COR-L47 (cell line): ENCODE measurements around the gene ZNF10.

ENCODE experiments used
- DNase-seq: peaks from one replicate; lab custom pipeline; 2025; lab: John Stamatoyannopoulos, UW

ZNF10 gene

DNA sequence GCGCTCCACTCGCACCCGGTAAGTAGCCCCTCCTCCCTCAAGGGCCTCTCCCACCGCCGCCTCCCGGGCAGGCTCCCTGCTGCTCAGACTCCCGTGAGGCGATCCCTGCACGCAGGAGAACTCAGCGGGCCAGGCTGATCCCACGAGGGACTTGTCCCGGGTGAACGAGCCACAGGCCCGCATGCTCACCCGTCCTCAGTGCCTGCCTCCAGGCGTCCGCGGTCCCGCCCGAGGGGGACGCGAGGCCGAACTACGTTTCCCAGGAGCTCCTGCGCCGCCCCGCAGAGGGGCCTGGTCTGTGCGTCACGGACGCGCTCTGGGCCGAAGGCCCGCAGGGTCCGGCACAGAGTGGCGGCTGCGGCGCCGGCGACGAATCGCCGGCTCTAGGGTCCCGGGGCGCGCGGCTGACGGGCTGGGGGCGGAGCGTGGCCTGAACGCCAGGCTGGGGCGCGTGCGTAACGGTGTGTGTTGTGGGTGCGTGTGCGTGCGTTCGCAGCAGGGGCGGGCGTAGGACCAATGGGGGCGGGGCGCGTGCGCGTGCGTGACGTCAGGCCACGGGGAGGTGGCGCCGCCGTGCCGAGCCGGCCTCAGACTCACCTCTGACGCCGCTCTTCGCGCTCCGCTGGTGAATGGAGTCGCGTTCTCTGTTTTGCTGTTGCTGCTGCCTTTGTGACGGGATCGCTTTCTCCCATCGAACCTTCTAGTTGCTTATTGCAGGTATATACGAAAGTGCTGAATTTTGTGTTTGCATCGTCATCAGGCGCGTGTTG is at the start of gene ZNF10, which contains the start of gene ZNF891:
Gene ZNF10, plus strand, starts transcription at position 590 of the 770 bp plus-strand sequence. CDS start 13,866 bp downstream, outside the sequence.
Gene ZNF891, minus strand, starts transcription at position 237 of the 770 bp plus-strand sequence. CDS start 8,356 bp downstream, outside the sequence.
- DNase-seq = peak; percentile 94

GRCh38 chr12:133081159-133081780 is 49.2 kb upstream of the ZNF10 start:
- no peak for DNase-seq

GRCh38 chr12:133083345-133083744 is 47.1 kb upstream of the ZNF10 start:
- no peak for DNase-seq

- DNase-seq = no peak
These were observed 24.8 kb upstream of the ZNF10 start for GRCh38 chr12:133105620-133106019.

DNA sequence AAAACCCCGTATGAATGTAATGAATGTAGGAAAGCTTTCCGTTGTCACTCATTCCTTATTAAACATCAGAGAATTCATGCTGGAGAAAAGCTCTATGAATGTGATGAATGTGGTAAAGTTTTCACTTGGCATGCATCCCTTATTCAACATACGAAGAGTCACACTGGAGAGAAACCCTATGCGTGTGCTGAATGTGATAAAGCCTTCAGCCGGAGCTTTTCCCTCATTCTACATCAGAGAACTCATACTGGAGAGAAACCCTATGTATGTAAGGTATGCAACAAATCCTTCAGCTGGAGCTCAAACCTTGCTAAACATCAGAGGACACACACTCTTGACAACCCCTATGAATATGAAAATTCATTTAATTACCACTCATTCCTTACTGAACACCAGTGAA is 24.2 kb upstream of the ZNF10 start:
- DNase-seq = no peak

- no peak for DNase-seq
These were observed 23.3 kb upstream of the ZNF10 start for GRCh38 chr12:133107121-133107520.

DNA sequence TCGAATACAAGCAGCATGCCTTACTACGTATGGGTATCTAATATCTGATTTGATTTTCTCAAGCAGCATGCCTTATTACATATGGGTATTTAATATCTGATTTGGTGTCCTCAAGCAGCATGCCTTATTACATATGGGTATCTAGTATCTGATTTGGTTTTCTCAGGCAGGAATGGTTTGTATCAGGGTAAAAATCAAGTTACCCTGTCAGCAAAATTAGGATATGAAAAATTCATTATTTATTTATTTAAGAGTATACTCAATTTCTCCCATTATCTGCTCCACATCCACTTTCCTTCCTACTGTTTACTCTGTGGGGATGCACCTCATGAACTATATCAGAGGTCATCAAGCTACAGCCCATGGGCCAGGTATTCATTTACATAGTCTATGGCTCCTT is 22.3 kb upstream of the ZNF10 start:
- DNase-seq = no peak

DNA sequence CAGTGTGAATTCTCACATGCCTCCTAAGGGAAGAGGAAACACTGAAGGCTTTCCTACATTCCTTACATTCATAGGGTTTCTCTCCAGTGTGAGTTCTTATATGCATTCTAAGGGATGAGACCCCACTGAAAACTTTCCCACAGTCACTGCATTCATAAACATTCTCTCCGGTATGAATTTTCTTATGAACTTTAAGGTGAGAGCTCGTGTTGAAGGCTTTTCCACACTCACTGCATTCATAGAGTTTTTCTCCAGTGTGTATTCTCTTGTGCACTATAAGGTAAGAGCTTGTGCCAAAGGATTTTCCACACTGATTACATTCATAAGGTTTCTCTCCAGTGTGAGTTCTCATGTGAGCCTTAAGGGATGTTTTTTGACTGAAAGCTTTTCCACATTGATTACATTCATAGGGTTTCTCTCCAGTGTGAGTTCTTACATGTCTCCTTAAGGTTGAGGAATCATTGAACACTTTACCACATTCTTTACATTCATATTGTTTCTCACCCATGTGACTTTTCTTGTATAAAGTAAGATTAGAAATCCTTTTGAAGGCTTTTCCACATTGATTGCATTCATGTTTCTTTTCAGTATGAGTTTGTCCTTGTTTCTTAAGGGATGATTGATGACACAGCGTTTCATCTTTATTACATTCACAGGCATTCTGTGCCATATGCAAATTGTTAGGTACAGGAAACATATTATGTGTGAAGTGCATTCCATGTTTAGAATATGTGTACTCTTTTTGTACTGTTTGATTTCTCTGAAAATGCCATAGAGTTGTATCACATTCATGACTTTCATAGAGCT is 9.8 kb upstream of the ZNF10 start:
- DNase-seq = no peak

DNA sequence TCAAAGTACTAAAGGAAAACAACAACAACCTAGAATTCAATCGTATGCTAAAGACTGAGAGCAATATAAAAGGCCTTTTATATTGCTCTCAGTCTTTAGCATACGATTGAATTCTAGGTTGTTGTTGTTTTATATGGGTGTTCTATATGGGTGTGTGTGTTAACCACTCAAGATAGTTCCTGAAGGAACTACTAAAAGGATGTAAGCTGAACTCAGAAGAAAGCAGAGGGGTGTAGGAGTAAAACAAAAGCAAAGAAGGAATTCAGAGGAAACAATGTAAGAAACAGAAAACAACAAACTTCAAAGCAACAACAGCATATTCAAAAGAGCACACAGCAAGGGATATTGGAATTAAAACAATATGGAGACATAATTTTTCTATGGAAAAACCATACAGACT is 5.8 kb upstream of the ZNF10 start:
- no peak for DNase-seq

DNA sequence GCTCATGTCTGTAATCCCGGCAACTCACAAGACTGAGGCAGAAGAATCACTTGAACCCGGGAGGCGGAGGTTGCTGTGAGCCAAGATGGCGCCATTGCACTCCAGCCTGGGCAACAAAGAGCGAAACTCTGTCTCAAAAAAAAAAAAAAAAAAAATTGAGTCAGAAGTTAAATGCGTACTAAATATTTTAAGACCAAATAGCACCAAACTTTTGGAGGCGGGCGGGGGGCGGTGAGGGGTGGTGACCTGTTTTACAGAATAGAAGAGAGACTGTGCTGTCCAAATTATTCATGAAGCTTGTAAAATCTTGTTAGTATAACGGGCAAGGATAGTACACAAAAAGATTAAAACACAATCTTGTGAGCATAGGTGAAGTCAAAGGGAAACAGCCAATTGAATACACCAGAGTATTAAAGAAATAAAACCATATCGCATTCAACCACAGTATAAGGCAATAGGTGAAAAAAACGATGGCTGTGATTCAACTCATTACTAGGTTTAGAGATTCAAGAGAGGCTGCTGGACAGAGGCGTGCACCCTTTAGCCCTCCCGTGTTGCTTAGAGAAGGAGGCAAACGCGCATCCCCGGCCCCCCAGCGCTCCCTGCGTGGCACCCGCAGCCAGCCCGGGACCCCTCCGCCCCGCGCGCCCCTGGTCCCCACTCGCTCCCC is 924 bp upstream of the ZNF10 start:
- DNase-seq = no peak

DNA sequence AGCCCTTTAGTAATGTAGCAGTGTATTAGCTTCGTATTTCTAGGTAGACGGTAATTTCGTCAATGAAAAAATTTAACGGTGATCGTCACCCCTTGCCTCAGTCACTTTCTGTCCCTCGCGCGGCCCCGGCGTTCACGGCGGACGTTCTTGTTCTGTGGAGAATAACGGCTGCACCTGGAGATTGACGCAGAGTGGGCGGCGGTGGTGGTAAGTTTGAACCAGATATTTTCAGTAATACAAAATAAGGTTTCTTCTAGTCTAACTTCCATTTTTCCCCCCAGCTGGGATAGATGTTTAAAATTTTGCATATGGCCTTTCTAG is 341 bp downstream of the ZNF10 start:
- peak; percentile 41 for DNase-seq

- DNase-seq = no peak
These were observed 5.3 kb downstream of the ZNF10 start for GRCh38 chr12:133135747-133136146.

- no peak for DNase-seq
These were observed 15.6 kb downstream of the ZNF10 start for GRCh38 chr12:133145981-133146380.

DNA sequence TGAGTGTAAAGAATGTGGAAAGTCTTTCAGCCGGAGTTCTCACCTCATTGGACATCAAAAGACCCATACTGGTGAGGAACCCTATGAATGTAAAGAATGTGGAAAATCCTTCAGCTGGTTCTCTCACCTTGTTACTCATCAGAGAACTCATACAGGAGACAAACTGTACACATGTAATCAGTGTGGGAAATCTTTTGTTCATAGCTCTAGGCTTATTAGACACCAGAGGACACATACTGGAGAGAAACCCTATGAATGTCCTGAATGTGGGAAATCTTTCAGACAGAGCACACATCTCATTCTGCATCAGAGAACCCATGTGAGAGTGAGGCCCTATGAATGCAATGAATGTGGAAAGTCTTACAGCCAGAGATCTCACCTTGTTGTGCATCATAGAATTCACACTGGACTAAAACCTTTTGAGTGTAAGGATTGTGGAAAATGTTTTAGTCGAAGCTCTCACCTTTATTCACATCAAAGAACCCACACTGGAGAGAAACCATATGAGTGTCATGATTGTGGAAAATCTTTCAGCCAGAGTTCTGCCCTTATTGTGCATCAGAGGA is 25.8 kb downstream of the ZNF10 start:
- no peak for DNase-seq

DNA sequence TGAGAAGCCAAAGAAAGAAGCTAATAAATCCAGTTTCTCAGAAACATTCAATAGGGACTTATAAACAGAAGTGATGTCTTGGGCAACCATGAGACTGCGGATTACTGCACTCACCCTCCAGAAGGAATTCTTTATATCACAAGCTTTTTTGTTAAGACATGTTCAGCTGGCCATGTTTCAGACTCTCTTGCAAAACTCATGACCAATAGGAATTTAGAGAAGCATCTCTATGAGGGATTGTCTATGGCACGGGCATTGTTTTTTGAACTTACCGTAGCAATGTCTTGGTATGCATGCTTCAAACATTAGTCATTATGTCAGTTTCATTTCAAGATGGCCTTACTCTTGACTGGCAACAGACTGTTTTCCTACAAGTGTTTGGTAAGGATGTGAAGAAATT is 35.3 kb downstream of the ZNF10 start:
- DNase-seq = no peak

- no peak for DNase-seq
These were observed 42.1 kb downstream of the ZNF10 start for GRCh38 chr12:133172491-133172890.

DNA sequence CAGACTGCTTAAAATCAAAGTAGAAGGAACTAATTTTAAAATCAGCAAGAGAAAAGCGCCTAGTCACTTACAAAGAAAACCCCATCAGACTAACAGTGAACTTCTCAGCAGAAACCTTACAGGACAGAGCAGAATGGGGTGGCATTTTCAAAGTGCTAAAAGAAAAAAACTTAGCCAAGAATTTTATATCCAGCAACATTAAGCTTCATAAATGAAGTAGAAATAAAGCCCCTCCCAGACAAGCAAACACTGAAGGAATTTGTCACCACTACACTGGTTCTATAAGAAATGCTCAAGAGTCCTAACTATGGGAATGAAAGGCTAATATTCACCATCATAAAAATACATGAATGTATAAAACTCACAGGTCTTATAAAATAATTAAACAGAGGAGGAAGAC is 44.5 kb downstream of the ZNF10 start:
- no peak for DNase-seq

DNA sequence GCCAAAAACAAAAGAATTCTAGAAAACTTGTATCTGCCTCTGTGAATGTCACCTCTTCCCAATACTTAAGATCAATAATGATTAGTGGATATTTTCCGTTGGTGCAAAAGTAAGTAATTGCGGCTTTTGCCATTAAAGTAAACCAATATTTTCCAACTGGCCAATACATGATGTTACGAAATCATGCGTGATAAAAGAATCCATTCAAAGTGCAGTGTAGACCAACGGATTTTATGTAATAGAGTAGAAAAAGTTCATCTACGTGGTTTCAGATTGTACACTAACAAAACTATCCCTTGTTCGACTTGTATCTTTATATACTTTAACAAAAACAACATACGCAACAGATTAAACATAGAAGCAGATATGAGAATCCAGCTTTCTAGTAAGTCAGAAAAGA is 50.2 kb downstream of the ZNF10 start:
- no peak for DNase-seq

DNA sequence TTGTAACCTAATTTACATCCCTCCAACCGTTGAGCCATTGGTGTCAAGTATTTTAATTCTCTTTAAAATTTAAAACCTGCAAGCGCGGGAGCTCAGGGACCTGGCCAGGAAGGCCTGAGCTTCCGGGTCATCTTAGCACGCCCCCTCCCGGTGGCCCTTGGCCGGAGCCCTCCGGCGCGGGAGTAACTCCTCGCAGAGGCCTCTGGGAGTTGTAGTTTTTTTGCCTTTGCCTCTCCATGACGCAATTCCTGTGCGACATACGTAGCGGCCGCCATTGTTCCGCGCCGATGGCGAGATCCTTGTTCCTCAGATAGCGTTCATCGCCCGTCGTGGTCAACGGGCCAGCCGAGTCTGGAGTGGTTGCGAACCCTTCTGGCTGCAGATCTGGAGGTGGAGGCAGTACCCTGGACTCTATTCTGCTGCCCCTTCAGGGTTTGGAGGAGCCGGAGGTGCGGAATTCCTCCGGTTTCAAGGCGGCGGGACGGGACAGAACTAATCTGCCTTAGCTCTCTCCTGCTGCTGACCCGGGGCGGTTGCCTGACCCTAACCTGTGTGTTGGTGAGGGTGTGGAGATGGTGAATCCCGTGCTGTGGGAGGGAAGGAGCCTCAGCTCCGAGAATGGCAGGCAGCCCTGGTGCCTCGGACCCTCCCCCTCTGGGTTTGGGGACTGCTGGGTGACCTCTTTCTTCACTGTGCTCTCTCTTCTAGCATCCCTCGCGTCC is 51.0 kb downstream of the ZNF10 start, which contains the start of gene ZNF268:
Gene ZNF268, plus strand, starts transcription at position 258 of the 722 bp plus-strand sequence. CDS start 503 bp downstream, outside the sequence.
- DNase-seq = peak; percentile 92

DNA sequence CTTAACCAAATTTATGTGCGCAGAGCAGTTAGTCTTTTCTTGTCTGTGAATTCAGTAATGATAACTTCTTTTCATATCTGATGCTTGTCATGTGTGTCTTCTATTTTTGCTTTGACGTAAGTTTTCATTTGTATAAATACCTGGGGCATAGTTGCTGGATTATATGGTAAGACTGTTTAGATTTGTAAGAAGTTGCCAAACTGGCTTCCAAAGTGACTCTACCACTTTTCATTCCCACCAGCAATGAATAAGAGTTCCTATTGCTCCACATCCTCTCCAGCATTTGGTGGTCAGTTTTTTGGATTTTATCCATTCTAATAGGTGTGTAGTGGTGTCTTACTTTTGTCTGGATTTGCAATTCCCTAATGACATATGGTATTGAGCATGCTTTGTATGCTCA is 59.7 kb downstream of the ZNF10 start:
- no peak for DNase-seq

DNA sequence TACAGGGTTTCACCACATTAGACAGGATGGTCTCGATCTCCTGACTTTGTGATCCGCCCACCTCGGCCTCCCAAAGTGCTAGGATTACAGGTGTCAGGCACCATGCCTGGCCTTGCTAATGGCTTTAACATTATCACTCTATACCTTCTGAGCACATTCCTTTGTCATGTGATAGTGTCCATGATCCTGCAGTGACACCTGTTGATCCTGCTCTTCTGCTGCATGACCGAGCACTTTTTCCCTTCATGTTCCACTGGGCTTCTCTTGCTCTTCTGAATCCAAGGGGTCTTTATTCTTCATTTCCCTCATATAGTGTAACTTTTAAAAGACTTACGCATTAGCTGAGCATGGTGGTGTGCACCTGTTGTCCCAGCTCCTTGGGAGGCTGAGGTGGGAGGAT is 62.4 kb downstream of the ZNF10 start:
- no peak for DNase-seq
